HEK293T (cell line): ENCODE results near the gene KCNC3.

Source experiments
- CTCF ChIA-PET: fragments of 350-600 bp; formaldehyde crosslinking; extraction: SDS; loops from one replicate; lab custom pipeline; 2021; ENCODE audit warnings: antibody characterized with exemption, inconsistent platforms; lab: Yijun Ruan, JAX
- POLR2A ChIA-PET: fragments of 350-600 bp; formaldehyde crosslinking; extraction: SDS; loops from one replicate; lab custom pipeline; 2020; ENCODE audit warnings: antibody characterized with exemption, inconsistent platforms; lab: Yijun Ruan, JAX
- DNase-seq: peaks from one replicate; pipeline ENCODE4 v3.0.0; 2012; ENCODE audit warnings: mixed read lengths; ENCODE audit errors: extremely low spot score
- ARNT ChIP-seq: fragments of 450-650 bp; IDR thresholded peaks from 2 replicates; pipeline ENCODE4 v1.6.1; 2017; ENCODE audit warnings: mild to moderate bottlenecking
- BHLHE40 ChIP-seq: fragments of 450-650 bp; IDR thresholded peaks from 2 replicates; pipeline ENCODE4 v1.6.1; 2016; ENCODE audit warnings: mild to moderate bottlenecking, moderate library complexity, borderline replicate concordance
- CTBP1 ChIP-seq: fragments of 450-650 bp; IDR thresholded peaks from 2 replicates; pipeline ENCODE4 v1.6.1; 2016; ENCODE audit warnings: borderline replicate concordance
- ELF4 ChIP-seq: fragments of 450-650 bp; IDR thresholded peaks from 2 replicates; pipeline ENCODE4 v1.6.1; 2017; ENCODE audit warnings: antibody characterized with exemption
- FOXA1 ChIP-seq: fragments of 450-650 bp; IDR thresholded peaks from 2 replicates; pipeline ENCODE4 v1.6.1; 2016; ENCODE audit warnings: mild to moderate bottlenecking
- FOXK2 ChIP-seq: fragments of 450-650 bp; IDR thresholded peaks from 2 replicates; pipeline ENCODE4 v1.6.1; 2016; ENCODE audit warnings: mild to moderate bottlenecking
- FOXM1 ChIP-seq: fragments of 450-650 bp; IDR thresholded peaks from 2 replicates; pipeline ENCODE4 v1.6.1; 2017; ENCODE audit warnings: mild to moderate bottlenecking, borderline replicate concordance
- HDGF ChIP-seq: fragments of 450-650 bp; IDR thresholded peaks from 2 replicates; pipeline ENCODE4 v1.6.1; 2017; ENCODE audit warnings: antibody characterized with exemption, borderline replicate concordance
- L3MBTL2 ChIP-seq: fragments of 450-650 bp; conservative IDR thresholded peaks from 2 replicates; pipeline ENCODE4 v1.6.1; 2016; ENCODE audit warnings: mild to moderate bottlenecking
- LEF1 ChIP-seq: fragments of 450-650 bp; IDR thresholded peaks from 2 replicates; pipeline ENCODE4 v1.6.1; 2017; ENCODE audit warnings: mild to moderate bottlenecking, borderline replicate concordance
- NFRKB ChIP-seq: fragments of 450-650 bp; IDR thresholded peaks from 2 replicates; pipeline ENCODE4 v1.6.1; 2016; ENCODE audit warnings: mild to moderate bottlenecking, moderate library complexity
- PKNOX1 ChIP-seq: fragments of 450-650 bp; IDR thresholded peaks from 2 replicates; pipeline ENCODE4 v1.6.1; 2016
- SP1 ChIP-seq: fragments of 450-650 bp; IDR thresholded peaks from 2 replicates; pipeline ENCODE4 v1.6.1; 2017
- SUZ12 ChIP-seq: fragments of 450-650 bp; IDR thresholded peaks from 2 replicates; pipeline ENCODE4 v1.6.1; 2016; ENCODE audit warnings: mild to moderate bottlenecking
- TARDBP ChIP-seq: fragments of 450-650 bp; IDR thresholded peaks from 2 replicates; pipeline ENCODE4 v1.6.1; 2016
- ZNF384 ChIP-seq: fragments of 450-650 bp; IDR thresholded peaks from 2 replicates; pipeline ENCODE4 v1.6.1; 2016

Gene KCNC3

GRCh38 chr19:50376166-50377050 lies 47.2 kb upstream of the KCNC3 start, which contains the start of gene NR1H2:
TSS of gene NR1H2 (plus strand) at chr19:50376457. CDS start at chr19:50377606, 1,149 bp downstream.
- peak; percentile 89 for DNase-seq
- ChIA-PET CTCF (interaction anchor here (0.5 kb wide), 1 partner anchor 401 kb away, joined by 6 read pairs; no protein-coding TSS in a partner anchor), POLR2A (interaction anchor here (0.6 to 2.8 kb wide), 14 partner anchors 8 to 207 kb away, joined by 3 to 27 read pairs (median 3); partner anchors contain the start of genes JOSD2 and POLD1)

GRCh38 chr19:50371914-50372475 lies 42.8 kb upstream of the KCNC3 start:
- peak; percentile 2 for DNase-seq
- TF ChIP-seq SP1: no peak
- TF ChIP-seq ELF4: no peak
- TF ChIP-seq L3MBTL2: no peak
- no peak for TF ChIP-seq NFRKB
- TF ChIP-seq TARDBP: no peak
- no peak for TF ChIP-seq FOXM1
- no peak for TF ChIP-seq ARNT
- no peak for TF ChIP-seq LEF1
- TF ChIP-seq PKNOX1: no peak
- TF ChIP-seq HDGF: no peak
- no peak for TF ChIP-seq ZNF384
- TF ChIP-seq CTBP1: no peak
- TF ChIP-seq SUZ12: no peak
- TF ChIP-seq FOXA1: no peak
- ChIA-PET POLR2A (no interaction called here), CTCF (no interaction called here)

More at GRCh38 chr19:50376166-50377050, 47.2 kb upstream of the KCNC3 start, which contains the start of gene NR1H2:
- TF ChIP-seq SUZ12 (no peak), FOXK2 (peak; percentile 77; the same call in 1 of the 2 replicates), PKNOX1 (peak; percentile 81), LEF1 (no peak; the same call in 1 of the 2 replicates), BHLHE40 (no peak), HDGF (no peak), L3MBTL2 (peak; percentile 82), CTBP1 (peak; percentile 92), NFRKB (no peak), FOXM1 (no peak), FOXA1 (no peak), ELF4 (peak; percentile 54; the same call in 1 of the 2 replicates), TARDBP (no peak), ZNF384 (no peak), SP1 (no peak), ARNT (0 out of 2 replicates have a peak, but pooled peaks have one; percentile 55)

DNA sequence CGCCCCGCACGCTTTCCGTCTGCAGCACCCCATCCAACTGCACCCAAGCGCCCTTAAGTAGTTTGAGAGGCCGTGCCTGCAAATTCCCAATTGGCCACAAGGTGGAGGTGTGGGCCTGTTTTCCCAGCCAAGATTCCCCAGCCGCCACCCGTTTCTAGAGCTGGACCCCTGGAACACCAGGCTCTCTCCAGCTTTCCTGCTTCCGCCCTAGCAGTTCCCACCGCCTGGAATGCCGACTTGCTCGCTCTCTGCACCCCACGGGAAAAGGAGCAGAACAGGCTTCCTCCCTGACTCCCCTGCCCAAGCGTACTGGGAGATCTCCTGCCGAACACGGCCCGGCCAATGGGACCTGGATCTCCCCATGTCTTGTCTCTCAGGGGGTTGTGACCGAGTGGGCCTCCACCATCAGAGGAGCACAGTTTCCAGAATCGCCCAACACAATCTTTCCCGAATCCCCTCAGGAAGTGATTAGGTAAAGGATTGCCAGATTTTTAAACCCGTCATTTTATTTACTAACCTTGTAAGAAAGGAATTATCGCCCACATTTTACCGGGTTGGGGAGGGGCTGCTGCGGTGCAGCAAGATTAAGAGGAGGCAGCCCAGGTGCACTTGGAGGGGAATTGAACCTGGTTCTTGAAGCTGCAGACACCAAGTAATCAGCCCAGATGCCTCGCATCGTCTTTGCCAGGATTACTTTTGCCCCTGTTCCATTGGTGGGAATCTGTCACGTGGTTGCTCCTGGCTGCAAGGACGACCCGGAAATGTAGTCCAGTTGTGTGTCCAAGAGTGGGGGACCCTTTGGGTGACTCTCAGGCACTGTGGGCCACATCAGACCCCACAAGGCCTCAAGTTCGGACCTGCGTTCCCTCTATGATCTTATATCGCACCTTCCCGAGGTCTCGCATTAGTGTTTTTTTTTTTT lies 39.7 kb upstream of the KCNC3 start:
- CTCF ChIA-PET: interaction anchor here (1.0 to 1.9 kb wide), 7 partner anchors 12 to 110 kb away, joined by 3 to 14 read pairs (median 6); partner anchors contain the start of gene POLD1

GRCh38 chr19:50365434-50366306 lies 36.5 kb upstream of the KCNC3 start, which contains the start of gene NAPSA:
TSS of gene NAPSA (minus strand) at chr19:50365639. CDS start at chr19:50365621, 18 bp downstream.
- ChIA-PET CTCF (interaction anchor here (1.7 kb wide), 1 partner anchor 95 kb away, joined by 4 read pairs; no protein-coding TSS in a partner anchor), POLR2A (no interaction called here)
- no peak for DNase-seq
- no peak for TF ChIP-seq TARDBP
- TF ChIP-seq ELF4: no peak
- TF ChIP-seq NFRKB: no peak

More for the DNA sequence above, 39.7 kb upstream of the KCNC3 start:
- POLR2A ChIA-PET: interaction anchor here (0.7 to 1.5 kb wide), 9 partner anchors 11 to 94 kb away, joined by 3 to 11 read pairs (median 5); partner anchors contain the start of genes KCNC3 and POLD1
- DNase-seq: peak; percentile 88
- TF ChIP-seq CTBP1: no peak
- peak; percentile 74 for TF ChIP-seq L3MBTL2
- peak; percentile 97 for TF ChIP-seq ZNF384
- TF ChIP-seq ELF4: peak; percentile 50; the same call in 1 of the 2 replicates

- no peak for TF ChIP-seq FOXK2
- no peak for TF ChIP-seq BHLHE40
- TF ChIP-seq SP1: no peak
- DNase-seq: no peak
- CTCF ChIA-PET: no interaction called here
- POLR2A ChIA-PET: interaction anchor here (1.2 kb wide), 2 partner anchors 13 to 21 kb away, joined by 3 read pairs; partner anchors contain the start of gene POLD1
Measured at GRCh38 chr19:50362656-50363424, 33.7 kb upstream of the KCNC3 start.
